OCI-LY7 (cell line): ENCODE measurements around the gene TTC7B.

Source experiments
- EZH2phosphoT487 ChIP-seq: fragments of 200-600 bp; sonication (generic); IDR thresholded peaks from 2 replicates; pipeline ENCODE4 v1.6.1; 2018; ENCODE audit warnings: low read depth, borderline replicate concordance, mild to moderate bottlenecking, mixed run types, antibody characterized with exemption, low read length, moderate library complexity, mixed read lengths
- TF ChIP-seq, protein P1 (sequence below): fragments of 200-600 bp; sonication (generic); conservative IDR thresholded peaks from 2 replicates; pipeline ENCODE4 v1.5.1; 2014; ENCODE audit warnings: mild to moderate bottlenecking, antibody characterized with exemption, low read length, moderate library complexity, mixed read lengths

DNA sequence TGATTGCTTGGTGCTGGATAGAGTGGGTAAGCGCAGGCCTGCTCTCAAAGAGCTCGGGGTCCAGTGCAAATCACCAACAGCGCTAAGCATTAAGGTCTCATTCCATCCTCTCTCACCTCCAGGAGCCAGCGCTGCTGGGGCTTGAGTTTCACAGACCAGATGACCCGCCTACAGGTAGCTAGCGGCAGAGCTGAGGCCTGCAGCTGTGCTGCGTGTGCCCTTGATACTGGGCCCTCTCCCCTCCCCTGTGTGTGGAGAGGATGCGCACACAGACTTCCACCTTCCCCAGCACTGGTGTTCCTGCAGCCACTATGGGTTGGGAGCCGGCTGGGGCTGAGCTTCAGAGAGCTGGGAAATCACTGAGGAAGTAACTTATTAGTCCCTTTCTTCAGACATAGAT, 269.5 kb downstream of the TTC7B start:
- TF ChIP-seq, protein P1, sequence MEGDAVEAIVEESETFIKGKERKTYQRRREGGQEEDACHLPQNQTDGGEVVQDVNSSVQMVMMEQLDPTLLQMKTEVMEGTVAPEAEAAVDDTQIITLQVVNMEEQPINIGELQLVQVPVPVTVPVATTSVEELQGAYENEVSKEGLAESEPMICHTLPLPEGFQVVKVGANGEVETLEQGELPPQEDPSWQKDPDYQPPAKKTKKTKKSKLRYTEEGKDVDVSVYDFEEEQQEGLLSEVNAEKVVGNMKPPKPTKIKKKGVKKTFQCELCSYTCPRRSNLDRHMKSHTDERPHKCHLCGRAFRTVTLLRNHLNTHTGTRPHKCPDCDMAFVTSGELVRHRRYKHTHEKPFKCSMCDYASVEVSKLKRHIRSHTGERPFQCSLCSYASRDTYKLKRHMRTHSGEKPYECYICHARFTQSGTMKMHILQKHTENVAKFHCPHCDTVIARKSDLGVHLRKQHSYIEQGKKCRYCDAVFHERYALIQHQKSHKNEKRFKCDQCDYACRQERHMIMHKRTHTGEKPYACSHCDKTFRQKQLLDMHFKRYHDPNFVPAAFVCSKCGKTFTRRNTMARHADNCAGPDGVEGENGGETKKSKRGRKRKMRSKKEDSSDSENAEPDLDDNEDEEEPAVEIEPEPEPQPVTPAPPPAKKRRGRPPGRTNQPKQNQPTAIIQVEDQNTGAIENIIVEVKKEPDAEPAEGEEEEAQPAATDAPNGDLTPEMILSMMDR: no peak
- no peak for TF ChIP-seq EZH2phosphoT487
